ENCODE data around the gene PRLR.

GRCh38 chr5:35012796-35013195, 217.5 kb downstream of the PRLR start:
- TF ChIP-seq ZZZ3 (CRISPR knock-in tag; IDR thresholded peaks at IDR 0.05; ENCODE audit: borderline replicate concordance) (no peak), ZSCAN9 (CRISPR knock-in tag; IDR thresholded peaks at IDR 0.05; ENCODE audit: borderline replicate concordance) (no peak), POLR2A (IDR thresholded peaks at IDR 0.05; ENCODE audit: insufficient read depth in 1 of 2, low read depth in 2 of 2, low read length in 2 of 2) (no peak), TBX3 (IDR thresholded peaks at IDR 0.05; ENCODE audit: borderline replicate concordance) (no peak), CTCF (CRISPR knock-in tag; IDR thresholded peaks at IDR 0.05) (no peak), SMARCC2 (IDR thresholded peaks at IDR 0.05) (no peak), ATF7-NPFF (CRISPR knock-in tag; IDR thresholded peaks at IDR 0.05; ENCODE audit: low read depth) (no peak)
